ENCODE results near the gene HOXC6. TPM values are rescaled to one million over a fixed set of nuclear protein-coding genes. Genes with fewer than 3 reads are reported as not detected.
A peak's percentile ranks its signal among the peaks of the same experiment; 100 is the strongest.

The HOXC6 gene
- total RNA-seq, 1 donor from 2014 or later = 0.26 TPM

DNA sequence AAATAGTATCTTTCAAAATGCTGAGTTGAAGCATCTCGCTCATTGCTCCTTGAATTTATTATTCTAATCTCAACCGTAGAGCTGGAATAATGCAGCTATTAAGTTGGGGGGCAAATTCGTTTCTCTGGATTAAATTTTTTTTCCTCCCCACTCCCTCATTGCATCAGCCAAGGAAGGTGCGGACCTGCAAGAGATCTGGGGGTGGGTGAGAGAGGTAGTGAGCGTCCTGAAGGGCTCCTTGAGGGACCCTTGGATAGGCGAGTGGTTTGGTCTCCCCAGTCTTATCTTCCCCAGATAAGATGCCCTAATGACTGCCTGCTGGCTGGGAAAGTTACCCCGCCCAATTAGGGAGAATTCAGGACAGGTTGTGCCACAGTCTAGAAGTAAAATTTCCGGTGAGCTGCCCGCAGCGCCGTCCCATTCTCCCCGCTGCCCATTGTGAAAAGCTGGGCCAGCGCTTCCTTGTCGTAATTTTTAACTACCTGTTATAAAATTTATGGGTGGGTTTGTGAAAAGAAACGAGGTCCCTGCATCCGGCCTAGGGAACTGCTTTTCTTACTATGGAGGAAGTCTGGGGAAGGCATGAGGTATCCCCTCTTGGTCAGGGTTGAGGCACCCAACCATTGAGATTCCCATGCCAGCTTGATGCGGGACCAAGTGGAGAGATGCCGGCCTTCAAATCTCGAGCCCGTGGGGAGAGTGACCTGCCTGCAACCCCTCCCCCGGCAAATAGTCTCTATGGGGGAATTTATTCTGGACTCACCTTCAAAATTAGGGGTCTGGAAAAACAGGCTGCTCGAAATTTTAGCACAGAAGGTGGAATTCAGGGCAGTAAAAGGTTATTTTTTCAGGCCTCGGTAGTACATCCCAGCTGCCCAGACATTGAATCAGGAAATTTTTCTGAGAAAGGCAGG is 13.0 kb upstream of the HOXC6 start:
- no peak for DNase-seq (ENCODE audit: low spot score)

GRCh38 chr12:54016051-54016450 is 12.2 kb upstream of the HOXC6 start:
- no peak for DNase-seq (ENCODE audit: low spot score)

DNA sequence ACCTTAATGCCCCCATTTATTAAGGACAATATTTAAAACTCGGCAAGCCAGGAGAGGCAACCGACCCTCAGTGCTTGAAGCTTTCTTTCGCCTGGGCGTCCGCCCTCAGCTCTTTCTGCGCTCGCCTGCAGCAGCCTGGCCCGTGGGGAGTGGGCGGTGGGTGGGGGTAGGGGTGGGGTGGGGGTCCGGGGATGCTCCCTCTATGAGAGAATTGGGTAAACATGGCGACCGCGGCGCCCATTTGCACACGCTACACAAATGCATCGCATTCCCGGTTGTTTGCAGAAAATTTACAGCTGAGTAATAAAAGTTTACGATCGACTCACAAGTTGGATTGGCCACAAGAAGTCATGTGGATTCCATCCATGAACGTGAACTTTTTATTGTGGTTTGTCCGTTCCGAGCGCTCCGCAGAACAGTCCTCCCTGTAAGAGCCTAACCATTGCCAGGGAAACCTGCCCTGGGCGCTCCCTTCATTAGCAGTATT is 11.7 kb upstream of the HOXC6 start:
- DNase-seq (ENCODE audit: low spot score) = no peak

- no peak for DNase-seq (ENCODE audit: low spot score)
Observed at GRCh38 chr12:54017027-54017788, 11.0 kb upstream of the HOXC6 start.

DNA sequence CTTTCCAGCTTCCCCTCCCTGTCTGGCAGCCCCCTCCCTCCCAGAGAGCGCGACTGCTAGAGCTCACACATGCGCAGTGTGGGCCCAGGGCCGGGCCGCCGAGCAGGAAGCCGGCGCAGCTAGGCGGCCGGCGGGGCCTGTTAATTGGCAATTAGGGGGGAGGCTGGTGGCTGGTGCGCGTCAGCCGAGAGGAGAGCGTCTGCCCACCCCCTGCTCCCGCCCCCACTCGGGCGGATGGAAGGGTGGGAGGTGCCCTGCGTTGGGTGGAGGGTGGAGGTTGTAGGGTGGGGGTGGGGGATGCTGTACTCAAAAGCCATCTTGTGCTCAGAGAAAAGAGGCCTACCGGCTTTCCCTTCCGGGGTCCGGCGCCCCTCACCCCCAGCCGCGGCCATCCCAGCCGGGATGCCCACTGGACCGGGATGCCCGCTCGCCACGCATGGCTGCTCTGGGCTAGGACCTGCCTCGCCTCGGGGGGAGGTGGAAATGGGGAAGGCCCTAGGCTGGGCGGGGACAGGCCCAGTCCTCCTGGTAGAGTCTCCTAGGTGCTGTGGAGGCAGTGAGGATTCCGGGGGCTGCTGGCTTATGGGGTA is 10.3 kb upstream of the HOXC6 start:
- peak; percentile 60 for DNase-seq (ENCODE audit: low spot score)

DNA sequence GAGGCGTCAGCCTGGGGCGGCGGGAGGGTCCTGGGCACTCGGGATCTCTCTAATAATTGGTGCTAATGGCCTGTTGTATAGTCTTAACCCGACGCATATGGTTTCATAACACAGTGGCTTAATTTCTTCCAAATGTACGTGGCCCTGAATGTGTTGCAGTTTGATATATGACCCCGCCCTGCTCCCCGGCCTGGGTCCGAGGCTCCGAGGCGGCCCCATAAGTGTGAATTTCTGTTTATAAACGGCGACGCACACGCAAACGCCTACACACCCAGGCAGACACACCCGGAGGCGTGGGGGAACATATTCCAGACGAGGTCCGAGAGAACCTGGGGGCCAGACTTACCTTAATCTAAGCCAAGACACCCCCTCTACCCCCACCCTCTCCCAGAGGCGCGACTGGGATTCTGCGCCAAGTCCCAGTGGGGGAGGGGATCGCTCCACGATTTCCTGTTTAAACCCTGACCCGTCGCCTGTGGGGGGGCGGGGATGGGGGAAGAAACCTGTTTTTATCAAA is 9.7 kb upstream of the HOXC6 start:
- no peak for DNase-seq (ENCODE audit: low spot score)

GRCh38 chr12:54019091-54019811 is 9.0 kb upstream of the HOXC6 start:
- DNase-seq (ENCODE audit: low spot score) = no peak

DNA sequence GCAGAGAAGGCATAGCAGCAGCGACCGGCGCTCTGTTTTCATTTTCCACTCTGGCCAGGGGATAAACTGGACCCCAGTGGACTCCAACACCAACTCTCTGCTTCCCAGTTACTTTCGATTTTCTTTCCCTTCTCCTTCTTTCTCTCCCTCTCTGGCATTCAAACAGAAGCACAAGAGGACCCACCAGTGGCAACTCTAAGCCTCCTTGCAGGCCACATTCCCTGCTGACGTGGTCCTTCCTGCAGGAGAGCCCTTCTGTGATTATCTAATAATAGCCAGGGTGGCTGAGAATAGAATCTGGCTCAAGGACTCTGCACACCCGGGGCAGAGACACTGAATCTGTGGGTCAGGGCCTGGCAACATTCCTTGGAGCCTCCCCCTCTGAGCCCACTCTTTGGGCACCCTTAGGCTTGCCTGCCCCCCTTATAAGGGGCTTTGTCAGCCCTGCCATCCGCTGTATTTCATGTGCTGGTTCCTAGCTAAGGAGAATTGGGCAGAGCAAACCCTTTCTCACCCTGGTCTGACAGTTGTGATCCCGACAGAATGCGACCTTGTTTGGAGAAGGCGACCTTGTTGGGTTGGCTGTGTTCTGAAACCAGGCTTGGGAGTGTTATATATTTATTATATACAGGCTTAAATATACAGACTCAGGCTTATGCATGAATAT is 8.2 kb upstream of the HOXC6 start:
- no peak for DNase-seq (ENCODE audit: low spot score)

GRCh38 chr12:54020591-54021405 is 7.4 kb upstream of the HOXC6 start:
- no peak for DNase-seq (ENCODE audit: low spot score)

GRCh38 chr12:54021432-54022013 is 6.7 kb upstream of the HOXC6 start:
- DNase-seq (ENCODE audit: low spot score) = no peak

GRCh38 chr12:54022960-54023884 is 5.0 kb upstream of the HOXC6 start:
- DNase-seq (ENCODE audit: low spot score) = no peak

- no peak for DNase-seq (ENCODE audit: low spot score)
Observed at GRCh38 chr12:54024127-54024526, 4.1 kb upstream of the HOXC6 start.

GRCh38 chr12:54024581-54025305 is 3.5 kb upstream of the HOXC6 start:
- DNase-seq (ENCODE audit: low spot score) = no peak

- no peak for DNase-seq (ENCODE audit: low spot score)
Observed at GRCh38 chr12:54025499-54026405, 2.5 kb upstream of the HOXC6 start.

DNA sequence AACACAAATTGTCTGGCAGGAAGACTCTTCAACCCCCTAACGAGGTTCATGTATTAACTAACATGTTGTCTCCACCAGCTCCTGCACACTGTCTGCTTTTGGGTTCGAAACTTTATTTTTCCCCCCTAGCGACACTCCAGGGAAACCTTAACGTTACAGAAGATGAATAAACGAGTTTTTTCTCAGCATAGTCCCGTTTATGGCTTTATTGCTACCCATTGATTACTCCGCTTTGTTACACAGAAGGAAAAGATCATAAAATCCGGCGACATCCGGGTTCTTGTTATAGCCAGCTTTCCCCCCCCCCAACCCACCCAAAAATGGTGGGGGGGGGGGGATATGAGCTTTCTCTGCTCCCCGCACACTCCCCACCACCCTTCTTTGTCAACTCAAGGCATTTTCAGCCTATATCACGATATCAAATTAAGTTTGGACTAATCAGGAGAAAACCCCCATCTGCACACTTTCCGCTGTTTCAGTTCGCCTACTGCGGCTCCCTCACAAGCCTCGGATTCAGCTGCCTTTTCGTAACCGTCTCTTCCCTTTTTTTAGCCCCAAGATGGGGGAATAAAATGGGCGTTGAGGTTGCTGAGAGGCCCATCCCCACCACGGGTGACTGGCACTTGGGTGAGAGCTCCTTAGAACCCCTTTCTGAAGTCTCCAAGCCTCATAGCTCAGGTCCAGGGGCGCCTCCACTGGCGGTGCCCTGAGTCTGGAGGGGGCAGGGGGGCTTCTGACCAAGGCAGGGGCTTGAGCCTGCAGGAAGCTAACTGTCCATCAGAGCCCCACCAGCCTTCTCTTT is 1.4 kb upstream of the HOXC6 start:
- DNase-seq (ENCODE audit: low spot score) = no peak

DNA sequence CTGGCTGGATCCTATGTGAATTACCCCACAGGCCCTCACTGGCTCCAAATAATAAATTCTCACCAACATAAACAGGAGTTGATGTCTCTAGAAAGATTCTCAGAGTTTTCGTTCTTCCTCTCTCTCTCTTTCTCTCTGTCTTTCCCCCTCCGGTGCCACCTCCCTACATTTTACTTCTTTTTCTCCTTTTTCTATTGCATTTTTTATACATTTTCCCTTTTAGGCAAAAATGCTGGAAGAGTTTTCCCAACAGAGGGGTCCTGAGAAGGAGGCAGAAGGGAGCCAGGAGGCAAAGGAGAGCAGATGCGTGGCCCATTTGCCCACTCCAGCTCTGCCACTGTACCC is 826 bp upstream of the HOXC6 start:
- no peak for DNase-seq (ENCODE audit: low spot score)
